GM12872 (cell line): Measurements from ENCODE around the gene SPATA25.

Experiments
- TF ChIP-seq, protein P1 (sequence below): IDR thresholded peaks from 3 replicates; pipeline ENCODE4 v1.5.1; 2011; ENCODE audit warnings: low read depth, mild to moderate bottlenecking, low read length, moderate library complexity; ENCODE audit not compliant: insufficient read depth

Gene SPATA25

DNA sequence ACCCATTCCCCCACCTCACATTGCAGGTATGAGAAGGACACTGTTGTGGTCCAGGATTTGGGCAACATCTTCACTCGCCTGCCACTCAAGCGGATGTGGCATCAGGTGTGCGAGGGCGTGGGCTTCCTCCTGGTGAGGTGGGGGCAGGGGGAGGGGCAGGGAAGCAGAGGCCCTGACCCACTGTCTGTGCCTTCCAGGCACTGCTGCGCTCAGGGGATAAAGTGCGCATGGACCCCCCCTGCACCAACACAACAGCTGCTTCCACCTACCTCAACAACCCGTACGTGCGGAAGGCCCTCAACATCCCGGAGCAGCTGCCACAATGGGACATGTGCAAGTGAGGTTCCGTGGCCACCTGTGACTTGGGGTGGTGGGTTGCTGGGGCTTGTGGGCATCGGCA is 7.4 kb upstream of the SPATA25 start:
- TF ChIP-seq, protein P1, sequence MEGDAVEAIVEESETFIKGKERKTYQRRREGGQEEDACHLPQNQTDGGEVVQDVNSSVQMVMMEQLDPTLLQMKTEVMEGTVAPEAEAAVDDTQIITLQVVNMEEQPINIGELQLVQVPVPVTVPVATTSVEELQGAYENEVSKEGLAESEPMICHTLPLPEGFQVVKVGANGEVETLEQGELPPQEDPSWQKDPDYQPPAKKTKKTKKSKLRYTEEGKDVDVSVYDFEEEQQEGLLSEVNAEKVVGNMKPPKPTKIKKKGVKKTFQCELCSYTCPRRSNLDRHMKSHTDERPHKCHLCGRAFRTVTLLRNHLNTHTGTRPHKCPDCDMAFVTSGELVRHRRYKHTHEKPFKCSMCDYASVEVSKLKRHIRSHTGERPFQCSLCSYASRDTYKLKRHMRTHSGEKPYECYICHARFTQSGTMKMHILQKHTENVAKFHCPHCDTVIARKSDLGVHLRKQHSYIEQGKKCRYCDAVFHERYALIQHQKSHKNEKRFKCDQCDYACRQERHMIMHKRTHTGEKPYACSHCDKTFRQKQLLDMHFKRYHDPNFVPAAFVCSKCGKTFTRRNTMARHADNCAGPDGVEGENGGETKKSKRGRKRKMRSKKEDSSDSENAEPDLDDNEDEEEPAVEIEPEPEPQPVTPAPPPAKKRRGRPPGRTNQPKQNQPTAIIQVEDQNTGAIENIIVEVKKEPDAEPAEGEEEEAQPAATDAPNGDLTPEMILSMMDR = no peak

DNA sequence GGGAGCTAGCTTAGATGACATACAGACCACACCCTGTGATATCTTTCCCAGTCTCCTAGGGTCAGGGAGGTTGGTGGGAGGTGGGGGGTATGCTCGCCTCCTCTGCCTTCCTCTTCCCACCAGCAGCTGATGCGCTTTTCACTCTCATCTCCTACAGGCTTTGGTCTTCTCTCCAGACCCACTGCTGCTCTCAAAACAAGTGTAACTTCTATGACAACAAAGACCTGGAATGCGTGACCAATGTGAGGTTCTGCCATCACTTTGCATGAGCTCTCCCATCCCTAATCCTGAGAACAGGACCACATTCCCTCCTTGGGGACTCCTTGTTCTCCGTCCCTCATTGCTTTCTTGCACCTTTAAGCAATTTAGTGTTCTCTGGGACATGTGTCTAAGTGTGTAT is 6.4 kb upstream of the SPATA25 start:
- TF ChIP-seq, protein P1 = no peak

DNA sequence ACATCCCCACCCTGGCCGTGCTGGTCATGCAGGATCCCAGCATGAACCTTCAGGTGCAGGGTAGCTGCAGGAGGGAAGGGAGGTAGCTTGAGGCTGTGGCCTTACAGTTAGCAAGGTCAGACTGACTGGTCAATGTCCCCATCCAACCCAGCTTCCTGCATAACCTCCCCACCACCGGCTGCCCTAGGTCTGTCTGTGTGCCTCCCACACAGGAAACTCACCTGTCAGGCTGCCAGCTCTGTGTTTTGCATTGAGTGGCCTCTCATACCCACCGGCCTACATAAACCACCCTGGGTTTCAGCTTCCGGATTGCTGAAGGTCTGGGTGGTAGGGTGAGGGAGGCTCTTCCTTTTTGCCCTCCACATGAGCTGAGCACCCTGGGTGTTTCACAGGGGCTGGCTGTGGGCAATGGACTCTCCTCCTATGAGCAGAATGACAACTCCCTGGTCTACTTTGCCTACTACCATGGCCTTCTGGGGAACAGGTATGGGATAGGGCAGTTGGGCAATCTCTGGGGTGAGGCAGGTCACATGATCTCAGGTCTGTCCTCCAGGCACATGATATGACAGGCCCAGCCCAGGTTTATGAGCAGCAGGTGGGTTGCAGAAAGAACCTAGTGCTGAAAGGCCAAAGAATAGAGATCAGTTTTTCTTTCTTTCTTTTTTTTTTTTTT is 5.5 kb upstream of the SPATA25 start:
- TF ChIP-seq, protein P1 = no peak

DNA sequence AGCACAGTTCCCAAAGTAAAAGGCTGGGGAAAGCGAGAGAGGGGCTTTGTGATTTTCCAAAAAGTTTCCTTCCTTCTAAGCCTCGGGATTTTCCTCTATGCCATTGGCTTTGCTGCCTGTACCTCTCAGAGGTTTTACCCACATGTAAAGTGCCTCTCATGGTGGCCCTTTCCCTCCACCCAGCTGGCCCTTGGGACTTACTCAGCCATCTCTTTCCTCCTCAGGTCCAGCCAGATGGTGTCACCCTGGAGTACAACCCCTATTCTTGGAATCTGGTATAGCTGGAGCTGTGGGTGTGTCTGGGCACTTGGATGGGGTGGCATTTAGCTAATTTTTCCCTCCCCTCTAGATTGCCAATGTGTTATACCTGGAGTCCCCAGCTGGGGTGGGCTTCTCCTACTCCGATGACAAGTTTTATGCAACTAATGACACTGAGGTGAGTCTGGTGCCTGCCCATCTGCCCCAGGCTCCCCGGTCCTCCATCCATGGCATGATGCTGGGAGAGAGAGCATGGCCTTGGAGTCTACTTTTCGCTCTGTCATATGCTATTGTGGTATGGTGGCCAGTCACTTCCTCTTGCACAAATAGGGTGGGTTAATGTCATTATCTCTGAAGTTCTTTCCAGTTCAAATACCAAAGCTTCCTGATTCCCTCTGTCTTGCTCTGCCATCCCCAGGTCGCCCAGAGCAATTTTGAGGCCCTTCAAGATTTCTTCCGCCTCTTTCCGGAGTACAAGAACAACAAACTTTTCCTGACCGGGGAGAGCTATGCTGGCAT is 4.8 kb upstream of the SPATA25 start:
- TF ChIP-seq, protein P1 = no peak

DNA sequence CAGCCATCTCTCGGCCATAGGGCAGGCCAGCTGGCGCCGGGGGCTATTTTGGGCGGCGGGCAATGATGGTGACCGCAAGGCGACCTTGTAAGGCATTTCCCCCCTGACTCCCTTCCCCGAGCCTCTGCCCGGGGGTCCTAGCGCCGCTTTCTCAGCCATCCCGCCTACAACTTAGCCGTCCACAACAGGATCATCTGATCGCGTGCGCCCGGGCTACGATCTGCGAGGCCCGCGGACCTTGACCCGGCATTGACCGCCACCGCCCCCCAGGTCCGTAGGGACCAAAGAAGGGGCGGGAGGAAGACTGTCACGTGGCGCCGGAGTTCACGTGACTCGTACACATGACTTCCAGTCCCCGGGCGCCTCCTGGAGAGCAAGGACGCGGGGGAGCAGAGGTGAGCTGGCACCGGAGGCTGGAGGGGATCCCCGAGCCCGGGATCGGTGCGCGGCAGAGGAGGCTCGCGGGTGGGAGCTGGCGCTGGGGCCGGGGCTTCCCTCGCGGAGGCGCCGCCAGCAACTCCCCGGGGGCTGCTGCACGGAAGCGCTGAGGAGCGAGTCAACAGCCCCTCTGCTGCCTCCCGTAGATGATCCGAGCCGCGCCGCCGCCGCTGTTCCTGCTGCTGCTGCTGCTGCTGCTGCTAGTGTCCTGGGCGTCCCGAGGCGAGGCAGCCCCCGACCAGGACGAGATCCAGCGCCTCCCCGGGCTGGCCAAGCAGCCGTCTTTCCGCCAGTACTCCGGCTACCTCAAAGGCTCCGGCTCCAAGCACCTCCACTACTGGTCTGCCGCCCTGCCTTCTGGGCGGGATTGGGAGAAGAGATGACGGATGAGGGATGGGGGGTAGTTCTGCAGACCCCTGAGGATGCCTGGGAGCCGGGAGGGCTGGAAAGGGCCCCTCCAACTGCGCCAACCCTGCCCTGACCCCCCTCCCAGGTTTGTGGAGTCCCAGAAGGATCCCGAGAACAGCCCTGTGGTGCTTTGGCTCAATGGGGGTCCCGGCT is 3.9 kb upstream of the SPATA25 start, which contains the start of the genes CTSA and NEURL2:
CTSA (plus strand) TSS at position 351 of the 999 bp plus-strand sequence; CDS start at position 585, 234 bp downstream.
NEURL2 (minus strand) TSS at position 224 of the 999 bp plus-strand sequence; CDS start at position 7, 217 bp downstream.
- TF ChIP-seq, protein P1 = no peak

DNA sequence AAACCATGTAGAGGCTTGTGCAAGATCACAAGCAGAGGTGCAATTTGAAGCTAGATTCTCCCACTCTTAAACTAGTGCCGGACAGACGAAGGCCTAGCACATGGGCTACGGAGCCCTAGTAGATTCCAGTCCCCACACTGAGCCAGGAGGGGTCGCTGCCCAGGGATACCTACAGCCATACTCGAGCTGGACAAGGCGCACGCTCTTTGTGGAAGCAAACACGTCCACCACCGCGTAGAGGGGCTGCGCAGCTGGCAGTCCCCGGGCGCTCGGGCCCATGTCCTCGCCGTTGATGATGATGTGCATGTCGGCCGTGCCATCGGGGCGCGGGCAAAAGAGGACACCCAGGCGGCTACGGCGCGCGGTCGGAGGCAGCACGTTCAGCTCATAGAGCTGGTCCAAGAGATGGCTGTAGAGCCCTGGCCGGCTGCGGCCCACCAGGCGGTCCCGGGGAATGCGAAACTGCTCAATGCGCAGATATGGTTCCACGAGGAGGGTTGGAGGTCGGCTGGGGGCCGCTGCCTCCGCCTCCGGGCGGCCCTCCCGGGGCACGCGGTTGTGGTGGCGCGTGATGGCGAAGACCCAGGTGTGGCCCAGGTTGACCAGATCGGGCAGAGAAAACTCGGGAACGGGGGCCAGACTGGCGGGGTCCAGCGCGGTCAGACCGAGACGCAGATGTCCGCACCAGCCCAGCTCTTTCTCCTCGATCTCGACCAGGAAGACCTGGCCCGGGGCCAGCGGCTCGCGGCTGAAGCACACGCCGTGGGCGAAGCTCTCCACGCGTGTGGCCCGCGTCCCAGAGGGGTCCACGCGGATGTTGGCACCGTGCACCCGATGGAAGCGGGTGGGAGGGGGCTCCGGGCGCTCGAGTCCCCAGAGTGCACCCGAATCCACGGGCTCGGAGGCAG is 2.9 kb upstream of the SPATA25 start:
- TF ChIP-seq, protein P1 = peak; percentile 64
